Peyer's patch (tissue), 4 donors: ENCODE results near the gene FOSL1.

Experiments used
- POLR2A ChIP-seq, 2 donors: fragments of 450-650 bp; IDR thresholded peaks; one replicate each; pipeline ENCODE4 v1.5.1; 2017; ENCODE audit warnings: antibody characterized with exemption in 2 of 2, mild to moderate bottlenecking in 2 of 2, moderate library complexity in 2 of 2
- TF ChIP-seq, protein P1 (sequence below), 6 experiments: fragments of 450-650 bp in 4 of 6; fragments of 200-600 bp in 2 of 6; sonication (generic) in 1 of 6; IDR thresholded peaks; one replicate each; pipeline ENCODE4 v1.5.1; 2017 to 2019; ENCODE audit warnings: antibody characterized with exemption in 6 of 6, mild to moderate bottlenecking in 3 of 6, moderate library complexity in 1 of 6

- TF ChIP-seq, protein P1, sequence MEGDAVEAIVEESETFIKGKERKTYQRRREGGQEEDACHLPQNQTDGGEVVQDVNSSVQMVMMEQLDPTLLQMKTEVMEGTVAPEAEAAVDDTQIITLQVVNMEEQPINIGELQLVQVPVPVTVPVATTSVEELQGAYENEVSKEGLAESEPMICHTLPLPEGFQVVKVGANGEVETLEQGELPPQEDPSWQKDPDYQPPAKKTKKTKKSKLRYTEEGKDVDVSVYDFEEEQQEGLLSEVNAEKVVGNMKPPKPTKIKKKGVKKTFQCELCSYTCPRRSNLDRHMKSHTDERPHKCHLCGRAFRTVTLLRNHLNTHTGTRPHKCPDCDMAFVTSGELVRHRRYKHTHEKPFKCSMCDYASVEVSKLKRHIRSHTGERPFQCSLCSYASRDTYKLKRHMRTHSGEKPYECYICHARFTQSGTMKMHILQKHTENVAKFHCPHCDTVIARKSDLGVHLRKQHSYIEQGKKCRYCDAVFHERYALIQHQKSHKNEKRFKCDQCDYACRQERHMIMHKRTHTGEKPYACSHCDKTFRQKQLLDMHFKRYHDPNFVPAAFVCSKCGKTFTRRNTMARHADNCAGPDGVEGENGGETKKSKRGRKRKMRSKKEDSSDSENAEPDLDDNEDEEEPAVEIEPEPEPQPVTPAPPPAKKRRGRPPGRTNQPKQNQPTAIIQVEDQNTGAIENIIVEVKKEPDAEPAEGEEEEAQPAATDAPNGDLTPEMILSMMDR (IDR thresholded peaks at IDR 0.05) = peak in 2 of 6 experiments; percentile 7 to 25
- peak; percentile 83 to 89 for TF ChIP-seq POLR2A (IDR thresholded peaks at IDR 0.05)
These were observed 40.9 kb downstream of the FOSL1 start for GRCh38 chr11:65859095-65859811.
